Endodermal cell (in vitro differentiated cells): ENCODE data around the gene PDZD4. TPM values are rescaled to one million over a fixed set of nuclear protein-coding genes. Genes with fewer than 3 reads are reported as not detected.

Experiments
- DNase-seq: peaks from one replicate; pipeline ENCODE4 v3.0.0-alpha.2; 2017
- H3K27ac ChIP-seq: 2 replicates; pipeline ENCODE4 v1.5.1; 2013; ENCODE audit warnings: mild to moderate bottlenecking, low read depth, low read length, moderate library complexity
- H3K27me3 ChIP-seq: 2 replicates; pipeline ENCODE4 v1.6.1; 2013; ENCODE audit warnings: mild to moderate bottlenecking, low read length, moderate library complexity; ENCODE audit not compliant: insufficient read depth, control insufficient read depth, poor library complexity, severe bottlenecking
- H3K36me3 ChIP-seq: 2 replicates; pipeline ENCODE4 v1.7.0; 2013; ENCODE audit warnings: mild to moderate bottlenecking, low read length, moderate library complexity; ENCODE audit not compliant: control insufficient read depth, insufficient read depth
- H3K4me1 ChIP-seq: one replicate; pipeline ENCODE4 v1.7.0; 2013; ENCODE audit warnings: low read length; ENCODE audit not compliant: control insufficient read depth, insufficient read depth
- H3K4me3 ChIP-seq: 2 replicates; pipeline ENCODE4 v1.5.1; 2013; ENCODE audit warnings: mild to moderate bottlenecking, low read length, moderate library complexity
- H3K9ac ChIP-seq: 2 replicates; pipeline ENCODE4 v1.6.1; 2013; ENCODE audit warnings: mild to moderate bottlenecking, low read length, moderate library complexity; ENCODE audit not compliant: poor library complexity, severe bottlenecking; ENCODE audit errors: extremely low read depth
- H3K9me3 ChIP-seq: 2 replicates; pipeline ENCODE4 v1.6.1; 2013; ENCODE audit warnings: mild to moderate bottlenecking, low read length, moderate library complexity; ENCODE audit not compliant: control insufficient read depth
- H3K27ac Mint-ChIP-seq: 2 replicates; pipeline ENCODE4 v1.8.0; 2020; ENCODE audit warnings: mixed read lengths
- H3K27me3 Mint-ChIP-seq: 2 replicates; pipeline ENCODE4 v1.8.0; 2021; ENCODE audit warnings: mild to moderate bottlenecking, mixed read lengths; ENCODE audit not compliant: insufficient read depth
- H3K36me3 Mint-ChIP-seq: 2 replicates; pipeline ENCODE4 v1.8.0; 2020; ENCODE audit warnings: low read depth, mixed read lengths
- H3K4me1 Mint-ChIP-seq: 2 replicates; pipeline ENCODE4 v1.8.0; 2020; ENCODE audit warnings: mixed read lengths
- H3K4me3 Mint-ChIP-seq: 2 replicates; pipeline ENCODE4 v1.8.0; 2020; ENCODE audit warnings: mild to moderate bottlenecking, moderate library complexity, mixed read lengths
- H3K9me3 Mint-ChIP-seq: 2 replicates; pipeline ENCODE4 v1.8.0; 2020; ENCODE audit warnings: mild to moderate bottlenecking, mixed read lengths
- CTCF ChIP-seq: fragments of 200-600 bp; sonication (generic); conservative IDR thresholded peaks from 2 replicates; pipeline ENCODE4 v1.5.0; 2021; ENCODE audit warnings: antibody characterized with exemption, mild to moderate bottlenecking
- WGBS, 2 experiments: methylation state at CpG; one replicate each; pipeline versions ENCODE4 v1.1.5 to v1.1.7; 2013; ENCODE audit warnings: missing lambda C conversion rate in 2 of 2, mixed read lengths in 1 of 2; ENCODE audit not compliant: insufficient coverage in 1 of 2, insufficient read length in 1 of 2; 5-methylcytosine and 5-hydroxymethylcytosine counted together
- total RNA-seq, 2 donors: library from RNA; stranded (reverse); fragmentation: NEBNext Ultra II Directional in 1 of 2; extraction: Animal tissue kit (Norgen Biotek cat#: 25700) in 1 of 2; gene quantifications; 2 replicates in 1 of 2; 3 replicates in 1 of 2; pipeline ENCODE4 v1.2.1, GENCODE V29; 2021

The PDZD4 gene
- total RNA-seq, 2 donors from 2014 or later: 30.1 to 68.3 TPM

- H3K9me3 ChIP-seq: no peaks in the 10 kb centered on the region
- no peak for TF ChIP-seq CTCF
- Mint-ChIP-seq H3K27ac (no peak overlapping the region), H3K36me3 (peaks cover 9% of the 10 kb centered on the region), H3K27me3 (no peaks in the 10 kb centered on the region), H3K4me1 (no peaks in the 10 kb centered on the region), H3K4me3 (no peak overlapping the region), H3K9me3 (peaks cover 65% of the 10 kb centered on the region)
- no peak overlapping the region for H3K4me3 ChIP-seq
- H3K27ac ChIP-seq: no peak overlapping the region
- 97 to 100% methylated on average over 3 to 84 of the region's 87 CpGs for WGBS, 2 experiments
- no peaks in the 10 kb centered on the region for H3K36me3 ChIP-seq
- no peak for DNase-seq
- no peaks in the 10 kb centered on the region for H3K27me3 ChIP-seq
- no peaks in the 10 kb centered on the region for H3K4me1 ChIP-seq
- no peak overlapping the region for H3K9ac ChIP-seq
These were observed 26.9 kb downstream of the PDZD4 start for GRCh38 chrX:153803211-153804099.

GRCh38 chrX:153802513-153803045 is 27.8 kb downstream of the PDZD4 start:
- Mint-ChIP-seq H3K4me3 (no peak overlapping the region), H3K36me3 (peaks cover 13% of the 10 kb centered on the region), H3K4me1 (no peaks in the 10 kb centered on the region), H3K27me3 (no peaks in the 10 kb centered on the region), H3K9me3 (peaks cover 64% of the 10 kb centered on the region), H3K27ac (no peak overlapping the region)
- no peak for DNase-seq
- H3K27me3 ChIP-seq: no peaks in the 10 kb centered on the region
- no peaks in the 10 kb centered on the region for H3K36me3 ChIP-seq
- no peak overlapping the region for H3K4me3 ChIP-seq
- no peak overlapping the region for H3K27ac ChIP-seq
- H3K9ac ChIP-seq: no peak overlapping the region
- no peak for TF ChIP-seq CTCF
- H3K4me1 ChIP-seq: no peaks in the 10 kb centered on the region
- no peaks in the 10 kb centered on the region for H3K9me3 ChIP-seq
- WGBS, 2 experiments: 96% methylated on average over 14 of the region's 14 CpGs; no CpG with 5 or more reads in 1 of the 2 experiments

GRCh38 chrX:153801669-153802068 is 28.7 kb downstream of the PDZD4 start:
- Mint-ChIP-seq H3K36me3 (peaks cover 18% of the 10 kb centered on the region), H3K4me3 (no peak overlapping the region), H3K27ac (no peak overlapping the region), H3K27me3 (no peaks in the 10 kb centered on the region), H3K4me1 (no peaks in the 10 kb centered on the region), H3K9me3 (peaks cover 67% of the 10 kb centered on the region)
- WGBS, 2 experiments: 88 to 93% methylated on average over 1 to 8 of the region's 8 CpGs
- Histone ChIP-seq H3K27me3 (no peaks in the 10 kb centered on the region), H3K4me1 (no peaks in the 10 kb centered on the region), H3K27ac (no peak overlapping the region), H3K9ac (no peak overlapping the region), H3K36me3 (no peaks in the 10 kb centered on the region), H3K9me3 (no peaks in the 10 kb centered on the region), H3K4me3 (no peak overlapping the region)
- DNase-seq: no peak
- TF ChIP-seq CTCF: no peak
